Measurements from ENCODE around the gene KRTAP9-6.
"Not testable (repeated sequence)": the region's sequence is repeated elsewhere in the genome, so short reads cannot be mapped to it uniquely, and the experiment has no call there.

Gene KRTAP9-6

GRCh38 chr17:41271858-41272257 lies 6.7 kb downstream of the KRTAP9-6 start:
- DNase-seq: no peak

GRCh38 chr17:41275648-41276190 lies 10.5 kb downstream of the KRTAP9-6 start, which contains the start of gene KRTAP9-7:
Gene KRTAP9-7, plus strand, starts transcription at chr17:41275698. Its CDS starts 0 bp downstream, at chr17:41275698.
- not testable (repeated sequence) for DNase-seq

- DNase-seq: no peak
These were observed 13.2 kb downstream of the KRTAP9-6 start for GRCh38 chr17:41278176-41278955.

- DNase-seq: no peak
These were observed 18.9 kb downstream of the KRTAP9-6 start for GRCh38 chr17:41284043-41284442.

GRCh38 chr17:41284546-41284945 lies 19.4 kb downstream of the KRTAP9-6 start:
- no peak for DNase-seq

- DNase-seq: no peak
These were observed 21.9 kb downstream of the KRTAP9-6 start for GRCh38 chr17:41287050-41287449.

- DNase-seq: no peak
These were observed 28.8 kb downstream of the KRTAP9-6 start for GRCh38 chr17:41294016-41294415.

- DNase-seq: no peak
These were observed 31.7 kb downstream of the KRTAP9-6 start for GRCh38 chr17:41296846-41297245.

- DNase-seq: no peak
These were observed 33.4 kb downstream of the KRTAP9-6 start for GRCh38 chr17:41298458-41299135.

GRCh38 chr17:41301204-41301790 lies 36.1 kb downstream of the KRTAP9-6 start:
- no peak for DNase-seq

GRCh38 chr17:41301916-41302901 lies 37.0 kb downstream of the KRTAP9-6 start, which contains the start of gene KRTAP29-1:
Gene KRTAP29-1, minus strand, starts transcription at chr17:41302851. Its CDS starts 0 bp downstream, at chr17:41302851.
- no peak for DNase-seq

- DNase-seq: no peak
These were observed 37.8 kb downstream of the KRTAP9-6 start for GRCh38 chr17:41302981-41303380.

GRCh38 chr17:41304091-41304490 lies 38.9 kb downstream of the KRTAP9-6 start:
- no peak for DNase-seq

GRCh38 chr17:41307647-41308046 lies 42.5 kb downstream of the KRTAP9-6 start:
- no peak for DNase-seq

- DNase-seq: no peak
These were observed 43.2 kb downstream of the KRTAP9-6 start for GRCh38 chr17:41308251-41308917.

- no peak for DNase-seq
These were observed 43.8 kb downstream of the KRTAP9-6 start, which contains the start of gene KRTAP16-1 for GRCh38 chr17:41308918-41309359. Gene KRTAP16-1, minus strand, starts transcription at chr17:41309309. Its CDS starts 56 bp downstream, at chr17:41309253.

- DNase-seq: no peak
These were observed 45.9 kb downstream of the KRTAP9-6 start for GRCh38 chr17:41311111-41311510.

- no peak for DNase-seq
These were observed 50.1 kb downstream of the KRTAP9-6 start, which contains the start of gene KRTAP17-1 for GRCh38 chr17:41315204-41315794. Gene KRTAP17-1, minus strand, starts transcription at chr17:41315710. Its CDS starts 60 bp downstream, at chr17:41315650.

Data from NCI-H526 treated with DMSO at 0.1 percent for 48 hours (cell line).